Measurements from ENCODE around the gene PLA2G2D. TPM values are rescaled to one million over a fixed set of nuclear protein-coding genes. Genes with fewer than 3 reads are reported as not detected.

Gene PLA2G2D
- total and polyA plus RNA-seq, 2 of the 8 experiments (the other 6 are each of a cell fraction or from before 2014, with no cell fraction given) = not detected

GRCh38 chr1:20100632-20101355, 18.5 kb downstream of the PLA2G2D start (continued):
- TF ChIP-seq SUZ12 (IDR thresholded peaks at IDR 0.05; ENCODE audit: low read length) = no peak
- no peak for TF ChIP-seq TBP (IDR thresholded peaks at IDR 0.05; ENCODE audit: low read depth, low read length)
- TF ChIP-seq RAD21 (IDR thresholded peaks at IDR 0.05 in 1 of 2, conservative IDR thresholded peaks at IDR 0.05 in 1 of 2; ENCODE audit: low read depth in 2 of 2, low read length in 2 of 2) = peak; percentile 87 to 90
- no peak for TF ChIP-seq SP2 (IDR thresholded peaks at IDR 0.05; ENCODE audit: low read length)
